DMS53 treated with DMSO at 0.1 percent for 48 hours (cell line): ENCODE measurements around the gene TMCC3.
"Not testable (repeated sequence)": the region's sequence is repeated elsewhere in the genome, so short reads cannot be mapped to it uniquely, and the experiment has no call there.

Experiments used
- DNase-seq: peaks from one replicate; lab custom pipeline; 2025; ENCODE audit not compliant: unreplicated experiment; lab: John Stamatoyannopoulos, UW

Gene TMCC3

GRCh38 chr12:94575645-94576403 is 74.5 kb downstream of the TMCC3 start:
- DNase-seq, result no peak

GRCh38 chr12:94575024-94575423 is 75.3 kb downstream of the TMCC3 start:
- no peak for DNase-seq

GRCh38 chr12:94571556-94571955 is 78.8 kb downstream of the TMCC3 start:
- peak; percentile 27 for DNase-seq

GRCh38 chr12:94570161-94570560 is 80.2 kb downstream of the TMCC3 start:
- DNase-seq, result no peak

GRCh38 chr12:94567761-94568160 is 82.6 kb downstream of the TMCC3 start:
- no peak for DNase-seq

GRCh38 chr12:94566345-94566744 is 84.0 kb downstream of the TMCC3 start:
- no peak for DNase-seq

GRCh38 chr12:94565683-94566082 is 84.7 kb downstream of the TMCC3 start:
- no peak for DNase-seq

GRCh38 chr12:94563286-94563685 is 87.1 kb downstream of the TMCC3 start:
- no peak for DNase-seq

- no peak for DNase-seq
Measured at GRCh38 chr12:94561943-94562411, 88.4 kb downstream of the TMCC3 start.

GRCh38 chr12:94560431-94561221 is 89.7 kb downstream of the TMCC3 start:
- DNase-seq, result no peak

GRCh38 chr12:94558612-94559011 is 91.7 kb downstream of the TMCC3 start:
- DNase-seq, result no peak

- no peak for DNase-seq
Measured at GRCh38 chr12:94557746-94558295, 92.5 kb downstream of the TMCC3 start.

GRCh38 chr12:94555687-94556086 is 94.7 kb downstream of the TMCC3 start:
- no peak for DNase-seq

- no peak for DNase-seq
Measured at GRCh38 chr12:94553875-94554274, 96.5 kb downstream of the TMCC3 start.

GRCh38 chr12:94553130-94553519 is 97.2 kb downstream of the TMCC3 start:
- no peak for DNase-seq

- no peak for DNase-seq
Measured at GRCh38 chr12:94551810-94552209, 98.5 kb downstream of the TMCC3 start.

- DNase-seq, result no peak
Measured at GRCh38 chr12:94550964-94551363, 99.4 kb downstream of the TMCC3 start.

GRCh38 chr12:94548833-94549232 is 101.5 kb downstream of the TMCC3 start:
- not testable (repeated sequence) for DNase-seq

- peak; percentile 81 for DNase-seq
Measured at GRCh38 chr12:94545935-94546771, 104.2 kb downstream of the TMCC3 start.

GRCh38 chr12:94544355-94544754 is 106.0 kb downstream of the TMCC3 start:
- DNase-seq, result no peak

GRCh38 chr12:94538318-94538717 is 112.0 kb downstream of the TMCC3 start:
- no peak for DNase-seq
